ENCODE data around the gene PATL1.

PATL1 gene

DNA sequence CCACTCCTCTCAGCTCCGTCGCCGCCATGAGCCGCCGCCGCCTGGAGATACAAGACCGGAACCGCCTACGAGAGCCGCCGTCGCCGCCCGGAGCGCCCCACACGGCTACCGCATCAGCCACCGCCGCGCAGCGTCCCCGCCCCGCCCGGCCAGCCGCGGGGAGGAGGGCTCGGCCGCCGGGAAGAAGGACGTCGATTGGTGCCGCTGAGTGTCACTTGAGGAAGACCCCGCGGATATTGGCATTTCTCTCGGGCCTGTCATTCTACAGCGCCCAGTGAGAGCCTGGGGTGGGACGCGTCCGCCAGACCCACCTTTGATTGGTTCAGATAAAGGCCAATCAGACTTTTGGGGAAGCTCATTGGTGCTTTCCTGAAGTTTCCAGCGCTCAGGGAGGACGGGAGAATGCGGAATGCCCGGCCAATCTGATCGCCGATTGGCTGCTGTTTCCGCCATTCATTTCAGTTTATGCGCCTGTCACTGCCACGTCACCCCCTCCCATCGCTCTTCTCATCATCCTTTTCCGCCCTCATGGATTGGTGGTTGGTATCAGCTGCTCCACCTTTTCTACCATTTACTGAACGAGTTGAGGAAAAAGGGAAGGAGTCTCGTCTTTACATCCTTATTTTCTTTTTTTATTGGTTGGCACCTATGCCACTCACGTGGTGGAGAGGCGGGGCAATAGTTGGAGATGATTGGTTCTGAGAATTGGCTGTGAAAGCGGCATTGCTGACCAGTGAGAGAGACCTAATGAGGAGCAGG lies 53.0 kb downstream of the PATL1 start, which contains the start of gene OSBP:
TSS of gene OSBP (minus strand) at position 138 of the 759 bp plus-strand sequence. CDS start at position 28, 110 bp downstream.
- peak; percentile 99 to 100 for DNase-seq (ENCODE audit: low read depth in 1 of 2, low spot score in 1 of 2)
- no peaks in the 10 kb centered on the region for H3K27me3 ChIP-seq (ENCODE audit: insufficient read depth, poor library complexity, severe bottlenecking)
- no peak for TF ChIP-seq REST (IDR thresholded peaks at IDR 0.05; ENCODE audit: insufficient replicate concordance, low read depth)
- peak; percentile 68 for TF ChIP-seq GABPA (IDR thresholded peaks at IDR 0.05; ENCODE audit: low read depth)
- TF ChIP-seq POLR2AphosphoS5 (IDR thresholded peaks at IDR 0.05; ENCODE audit: low read depth): peak; percentile 64
- TF ChIP-seq, protein P1, sequence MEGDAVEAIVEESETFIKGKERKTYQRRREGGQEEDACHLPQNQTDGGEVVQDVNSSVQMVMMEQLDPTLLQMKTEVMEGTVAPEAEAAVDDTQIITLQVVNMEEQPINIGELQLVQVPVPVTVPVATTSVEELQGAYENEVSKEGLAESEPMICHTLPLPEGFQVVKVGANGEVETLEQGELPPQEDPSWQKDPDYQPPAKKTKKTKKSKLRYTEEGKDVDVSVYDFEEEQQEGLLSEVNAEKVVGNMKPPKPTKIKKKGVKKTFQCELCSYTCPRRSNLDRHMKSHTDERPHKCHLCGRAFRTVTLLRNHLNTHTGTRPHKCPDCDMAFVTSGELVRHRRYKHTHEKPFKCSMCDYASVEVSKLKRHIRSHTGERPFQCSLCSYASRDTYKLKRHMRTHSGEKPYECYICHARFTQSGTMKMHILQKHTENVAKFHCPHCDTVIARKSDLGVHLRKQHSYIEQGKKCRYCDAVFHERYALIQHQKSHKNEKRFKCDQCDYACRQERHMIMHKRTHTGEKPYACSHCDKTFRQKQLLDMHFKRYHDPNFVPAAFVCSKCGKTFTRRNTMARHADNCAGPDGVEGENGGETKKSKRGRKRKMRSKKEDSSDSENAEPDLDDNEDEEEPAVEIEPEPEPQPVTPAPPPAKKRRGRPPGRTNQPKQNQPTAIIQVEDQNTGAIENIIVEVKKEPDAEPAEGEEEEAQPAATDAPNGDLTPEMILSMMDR (IDR thresholded peaks at IDR 0.05; ENCODE audit: insufficient read depth, low read length): no peak
- peak within 1 kb of the TSS; percentile 98 for H3K4me3 ChIP-seq (replicated peaks; ENCODE audit: insufficient read depth, low read length)
- H3K27ac ChIP-seq (replicated peaks): peak within 1 kb of the TSS; percentile 77

- no peaks in the 10 kb centered on the region for H3K27me3 ChIP-seq (ENCODE audit: insufficient read depth, poor library complexity, severe bottlenecking)
- peak; percentile 31; the same call in 1 of the 2 replicates for TF ChIP-seq GABPA (IDR thresholded peaks at IDR 0.05; ENCODE audit: low read depth)
- no peak for TF ChIP-seq POLR2AphosphoS5 (IDR thresholded peaks at IDR 0.05; ENCODE audit: low read depth)
- TF ChIP-seq REST (IDR thresholded peaks at IDR 0.05; ENCODE audit: insufficient replicate concordance, low read depth): peak; percentile 34
- TF ChIP-seq SPI1 (IDR thresholded peaks at IDR 0.05; ENCODE audit: borderline replicate concordance, low read depth): no peak
- TF ChIP-seq, protein P1 (IDR thresholded peaks at IDR 0.05; ENCODE audit: insufficient read depth, low read length): no peak
- H3K27ac ChIP-seq (replicated peaks): peak overlapping the region; percentile 63
- peak in 1 of 2 experiments; percentile 25 for DNase-seq (ENCODE audit: low read depth in 1 of 2, low spot score in 1 of 2)
- H3K4me3 ChIP-seq (replicated peaks; ENCODE audit: insufficient read depth, low read length): peak overlapping the region; percentile 98
These were observed 53.7 kb downstream of the PATL1 start for GRCh38 chr11:59615120-59615636.

- no peak for DNase-seq (ENCODE audit: low read depth in 1 of 2, low spot score in 1 of 2)
- TF ChIP-seq, protein P1 (IDR thresholded peaks at IDR 0.05; ENCODE audit: insufficient read depth, low read length): no peak
- peak overlapping the region; percentile 98 for H3K4me3 ChIP-seq (replicated peaks; ENCODE audit: insufficient read depth, low read length)
- peak overlapping the region; percentile 63 for H3K27ac ChIP-seq (replicated peaks)
- no peaks in the 10 kb centered on the region for H3K27me3 ChIP-seq (ENCODE audit: insufficient read depth, poor library complexity, severe bottlenecking)
These were observed 54.3 kb downstream of the PATL1 start for GRCh38 chr11:59614277-59615119.

Measured in HL-60 (cell line).